ENCODE results near the gene SOWAHA. TPM values are rescaled to one million over a fixed set of nuclear protein-coding genes. Genes with fewer than 3 reads are reported as not detected.
"Not testable (repeated sequence)": the region's sequence is repeated elsewhere in the genome, so short reads cannot be mapped to it uniquely, and the experiment has no call there.

The SOWAHA gene
- total RNA-seq, 1 donor from 2014 or later = 0.20 TPM

DNA sequence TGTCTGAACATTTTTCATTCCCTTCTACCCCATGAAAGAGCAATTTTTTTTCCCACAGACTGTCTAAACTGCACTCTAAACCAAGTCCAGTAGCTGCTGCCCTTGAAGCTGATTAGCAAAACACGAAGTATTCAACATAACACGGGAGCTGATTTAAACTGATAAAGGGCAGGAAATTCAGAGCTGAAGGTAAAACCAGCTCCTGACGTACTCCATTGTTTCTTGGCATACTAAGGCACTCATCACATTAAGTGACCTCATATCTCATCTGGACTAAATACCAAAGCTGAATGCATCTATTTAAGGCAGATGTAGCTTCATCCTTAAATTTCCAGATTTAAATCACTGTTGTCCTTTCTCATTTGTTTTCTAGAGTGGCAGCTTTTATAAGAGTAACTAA is 41.2 kb downstream of the SOWAHA start:
- Mint-ChIP-seq H3K27ac (ENCODE audit: unreplicated experiment) (no peak overlapping the region), H3K9me3 (ENCODE audit: unreplicated experiment) (no peaks in the 10 kb centered on the region), H3K4me3 (ENCODE audit: unreplicated experiment) (no peak overlapping the region), H3K4me1 (ENCODE audit: low read depth, unreplicated experiment) (peaks cover 9% of the 10 kb centered on the region), H3K27me3 (ENCODE audit: low read depth, unreplicated experiment) (no peaks in the 10 kb centered on the region), H3K36me3 (ENCODE audit: low read depth, unreplicated experiment) (no peaks in the 10 kb centered on the region)
- no peaks in the 10 kb centered on the region for H3K79me2 ChIP-seq (ENCODE audit: insufficient read depth, low read length)
- no peak for FAIRE-seq
- no peaks in the 10 kb centered on the region for H3K27me3 ChIP-seq (ENCODE audit: insufficient read depth, low read length)
- no peak overlapping the region for H3K9ac ChIP-seq (ENCODE audit: low read length)
- no peak overlapping the region for H2AFZ ChIP-seq (ENCODE audit: low read depth, low read length)
- DNase-seq (ENCODE audit: low read depth) = peak; percentile 41
- no peaks in the 10 kb centered on the region for H3K9me3 ChIP-seq (ENCODE audit: insufficient read depth, low read depth, low read length)
- no peaks in the 10 kb centered on the region for H3K4me1 ChIP-seq (ENCODE audit: insufficient read depth, low read length)
- H3K27ac ChIP-seq (ENCODE audit: low read depth, low read length) = no peak overlapping the region
- TF ChIP-seq EZH2 (IDR thresholded peaks at IDR 0.05; ENCODE audit: insufficient read depth, low read length) = no peak
- TF ChIP-seq, protein P1, sequence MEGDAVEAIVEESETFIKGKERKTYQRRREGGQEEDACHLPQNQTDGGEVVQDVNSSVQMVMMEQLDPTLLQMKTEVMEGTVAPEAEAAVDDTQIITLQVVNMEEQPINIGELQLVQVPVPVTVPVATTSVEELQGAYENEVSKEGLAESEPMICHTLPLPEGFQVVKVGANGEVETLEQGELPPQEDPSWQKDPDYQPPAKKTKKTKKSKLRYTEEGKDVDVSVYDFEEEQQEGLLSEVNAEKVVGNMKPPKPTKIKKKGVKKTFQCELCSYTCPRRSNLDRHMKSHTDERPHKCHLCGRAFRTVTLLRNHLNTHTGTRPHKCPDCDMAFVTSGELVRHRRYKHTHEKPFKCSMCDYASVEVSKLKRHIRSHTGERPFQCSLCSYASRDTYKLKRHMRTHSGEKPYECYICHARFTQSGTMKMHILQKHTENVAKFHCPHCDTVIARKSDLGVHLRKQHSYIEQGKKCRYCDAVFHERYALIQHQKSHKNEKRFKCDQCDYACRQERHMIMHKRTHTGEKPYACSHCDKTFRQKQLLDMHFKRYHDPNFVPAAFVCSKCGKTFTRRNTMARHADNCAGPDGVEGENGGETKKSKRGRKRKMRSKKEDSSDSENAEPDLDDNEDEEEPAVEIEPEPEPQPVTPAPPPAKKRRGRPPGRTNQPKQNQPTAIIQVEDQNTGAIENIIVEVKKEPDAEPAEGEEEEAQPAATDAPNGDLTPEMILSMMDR (IDR thresholded peaks at IDR 0.05; ENCODE audit: insufficient read depth, low read depth, low read length) = no peak
- no peaks in the 10 kb centered on the region for H3K36me3 ChIP-seq (ENCODE audit: insufficient read depth, low read length)
- no peak overlapping the region for H3K4me3 ChIP-seq (ENCODE audit: insufficient read depth, low read depth, low read length)
- H4K20me1 ChIP-seq (ENCODE audit: insufficient read depth, low read length) = no peaks in the 10 kb centered on the region
- no peak overlapping the region for H3K4me2 ChIP-seq (ENCODE audit: low read length)

DNA sequence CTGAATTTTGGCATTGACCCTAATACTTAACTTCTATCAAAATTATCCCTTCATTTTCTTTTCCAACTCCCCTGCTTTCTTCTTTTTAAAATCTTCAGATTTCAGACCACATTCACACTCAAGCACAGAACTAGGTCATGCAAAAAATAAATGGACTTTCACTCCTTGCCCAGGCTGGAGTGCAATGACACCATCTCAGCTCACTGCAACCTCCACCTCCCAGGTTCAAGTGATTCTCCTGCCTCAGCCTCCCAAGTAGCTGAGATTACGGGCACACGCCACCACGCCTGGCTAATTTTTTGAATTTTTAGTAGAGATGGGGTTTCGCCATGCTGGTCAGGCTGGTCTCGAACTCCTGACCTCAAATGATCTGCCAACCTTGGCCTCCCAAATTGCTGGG is 41.9 kb downstream of the SOWAHA start:
- not testable (repeated sequence) for H3K27me3 ChIP-seq (ENCODE audit: insufficient read depth, low read length); FAIRE-seq; H2AFZ ChIP-seq (ENCODE audit: low read depth, low read length); DNase-seq (ENCODE audit: low read depth); H3K27ac ChIP-seq (ENCODE audit: low read depth, low read length); H4K20me1 ChIP-seq (ENCODE audit: insufficient read depth, low read length); H3K4me3 ChIP-seq (ENCODE audit: insufficient read depth, low read depth, low read length); H3K27ac Mint-ChIP-seq (ENCODE audit: unreplicated experiment); H3K36me3 Mint-ChIP-seq (ENCODE audit: low read depth, unreplicated experiment); H3K9me3 Mint-ChIP-seq (ENCODE audit: unreplicated experiment); H3K9me3 ChIP-seq (ENCODE audit: insufficient read depth, low read depth, low read length); H3K79me2 ChIP-seq (ENCODE audit: insufficient read depth, low read length); H3K4me3 Mint-ChIP-seq (ENCODE audit: unreplicated experiment); H3K36me3 ChIP-seq (ENCODE audit: insufficient read depth, low read length); H3K4me2 ChIP-seq (ENCODE audit: low read length); H3K4me1 ChIP-seq (ENCODE audit: insufficient read depth, low read length); H3K4me1 Mint-ChIP-seq (ENCODE audit: low read depth, unreplicated experiment); H3K9ac ChIP-seq (ENCODE audit: low read length); H3K27me3 Mint-ChIP-seq (ENCODE audit: low read depth, unreplicated experiment)

DNA sequence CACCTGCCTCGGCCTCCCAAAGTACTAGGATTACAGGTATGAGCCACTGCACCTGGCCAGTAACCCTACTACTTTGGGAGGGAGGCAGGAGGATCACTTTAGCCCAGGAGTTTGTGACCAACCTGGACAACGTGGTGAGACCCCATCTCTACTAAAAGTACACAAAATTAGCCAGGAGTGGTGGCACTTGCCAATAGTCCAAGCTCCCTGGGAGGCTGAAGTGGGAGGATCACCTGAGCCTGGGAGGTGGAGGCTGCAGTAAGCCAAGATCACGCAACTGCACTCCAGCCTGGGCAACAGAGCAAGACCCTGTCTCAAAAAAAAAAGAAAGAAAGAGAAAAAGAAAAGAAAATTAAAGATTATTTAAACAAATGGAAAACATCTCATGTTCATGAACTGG is 42.9 kb downstream of the SOWAHA start:
- Histone ChIP-seq H3K4me1 (ENCODE audit: insufficient read depth, low read length) (no peaks in the 10 kb centered on the region), H3K27ac (ENCODE audit: low read depth, low read length) (no peak overlapping the region), H3K4me2 (ENCODE audit: low read length) (no peak overlapping the region), H3K79me2 (ENCODE audit: insufficient read depth, low read length) (no peaks in the 10 kb centered on the region), H3K4me3 (ENCODE audit: insufficient read depth, low read depth, low read length) (no peak overlapping the region), H3K27me3 (ENCODE audit: insufficient read depth, low read length) (no peaks in the 10 kb centered on the region), H2AFZ (ENCODE audit: low read depth, low read length) (no peak overlapping the region), H4K20me1 (ENCODE audit: insufficient read depth, low read length) (no peaks in the 10 kb centered on the region), H3K36me3 (ENCODE audit: insufficient read depth, low read length) (no peaks in the 10 kb centered on the region), H3K9me3 (ENCODE audit: insufficient read depth, low read depth, low read length) (no peaks in the 10 kb centered on the region), H3K9ac (ENCODE audit: low read length) (no peak overlapping the region)
- H3K27ac Mint-ChIP-seq (ENCODE audit: unreplicated experiment) = no peak overlapping the region
- DNase-seq (ENCODE audit: low read depth) (no peak), FAIRE-seq (no peak)
- peaks cover 2% of the 10 kb centered on the region for H3K4me1 Mint-ChIP-seq (ENCODE audit: low read depth, unreplicated experiment)
- H3K4me3 Mint-ChIP-seq (ENCODE audit: unreplicated experiment) = no peak overlapping the region
- H3K9me3 Mint-ChIP-seq (ENCODE audit: unreplicated experiment) = no peaks in the 10 kb centered on the region
- H3K36me3 Mint-ChIP-seq (ENCODE audit: low read depth, unreplicated experiment) = no peaks in the 10 kb centered on the region
- no peak for TF ChIP-seq EZH2 (IDR thresholded peaks at IDR 0.05; ENCODE audit: insufficient read depth, low read length)
- TF ChIP-seq, protein P1 (IDR thresholded peaks at IDR 0.05; ENCODE audit: insufficient read depth, low read depth, low read length) = no peak
- no peaks in the 10 kb centered on the region for H3K27me3 Mint-ChIP-seq (ENCODE audit: low read depth, unreplicated experiment)

All from astrocyte (in vitro differentiated cells and primary cell).